Caco-2 (cell line): Measurements from ENCODE around the gene HES4. TPM values are rescaled to one million over a fixed set of nuclear protein-coding genes. Genes with fewer than 3 reads are reported as not detected.

Source experiments
- BruUV-seq: library from RNA; stranded (reverse); fragments of 400-500 nt; replicated peaks from 2 replicates; lab custom pipeline; 2021; lab: Mats Ljungman, UMichigan
- CTCF ChIA-PET: fragments of 300-600 bp; sonication (Branson Sonifier 250); formaldehyde crosslinking; loops from one replicate; lab custom pipeline; 2022; ENCODE audit warnings: antibody characterized with exemption; lab: Charles Lee
- POLR2A ChIA-PET: fragments of 300-600 bp; sonication (Branson Sonifier 250); formaldehyde crosslinking; loops from one replicate; lab custom pipeline; 2022; ENCODE audit warnings: antibody characterized with exemption; lab: Charles Lee
- DNase-seq, 2 experiments: peaks; one replicate each; pipeline versions ENCODE4 v3.0.0 to v3.0.0-alpha.2; 2020 to 2022
- H3K27me3 ChIP-seq: replicated peaks from 2 replicates; pipeline ENCODE4 v1.6.0; 2011; ENCODE audit warnings: low read length; ENCODE audit not compliant: control insufficient read depth, insufficient read depth
- H3K36me3 ChIP-seq: 2 replicates; pipeline ENCODE4 v1.5.1; 2011; ENCODE audit warnings: low read length; ENCODE audit not compliant: control insufficient read depth, insufficient read depth
- H3K4me1 ChIP-seq: fragments of 250-450 bp; sonication (Bioruptor Pico); 2 replicates; pipeline ENCODE4 v1.5.1; 2020; ENCODE audit warnings: mild to moderate bottlenecking
- H3K4me3 ChIP-seq: 2 replicates; pipeline ENCODE4 v1.5.1; 2011; ENCODE audit warnings: low read depth, mild to moderate bottlenecking, control low read depth, low read length
- H3K9me3 ChIP-seq: fragments of 250-450 bp; sonication (Bioruptor Pico); 2 replicates; pipeline ENCODE4 v1.5.1; 2020; ENCODE audit warnings: mild to moderate bottlenecking, moderate library complexity
- H3K27ac Mint-ChIP-seq: one replicate; pipeline ENCODE4 v1.8.0; 2022; ENCODE audit warnings: mixed read lengths; ENCODE audit not compliant: unreplicated experiment
- H3K27me3 Mint-ChIP-seq: one replicate; pipeline ENCODE4 v1.8.0; 2022; ENCODE audit warnings: mixed read lengths; ENCODE audit not compliant: insufficient read depth, unreplicated experiment
- H3K36me3 Mint-ChIP-seq: one replicate; pipeline ENCODE4 v1.8.0; 2022; ENCODE audit warnings: mild to moderate bottlenecking, mixed read lengths; ENCODE audit not compliant: insufficient read depth, unreplicated experiment
- H3K4me1 Mint-ChIP-seq: one replicate; pipeline ENCODE4 v1.8.0; 2022; ENCODE audit warnings: low read depth, mixed read lengths; ENCODE audit not compliant: unreplicated experiment
- H3K4me3 Mint-ChIP-seq: one replicate; pipeline ENCODE4 v1.8.0; 2022; ENCODE audit warnings: mild to moderate bottlenecking, moderate library complexity, mixed read lengths; ENCODE audit not compliant: unreplicated experiment
- H3K9me3 Mint-ChIP-seq: one replicate; pipeline ENCODE4 v1.8.0; 2022; ENCODE audit warnings: mixed read lengths; ENCODE audit not compliant: unreplicated experiment
- intact Hi-C: fragments of 100-400 bp; cut with micrococcal nuclease; formaldehyde crosslinking; loops from one replicate; pipeline ENCODE4 v1.10.0; 2022; ENCODE audit not compliant: unreplicated experiment
- total RNA-seq: library from RNA; stranded (reverse); gene quantifications from 2 replicates; pipeline ENCODE4 v1.2.3, GENCODE V29; 2022
- TF ChIP-seq, protein P1 (sequence below), 2 experiments: fragments of 200-600 bp in 1 of 2; IDR thresholded peaks; 1 replicate in 1 of 2; 2 replicates in 1 of 2; pipeline versions ENCODE4 v1.5.1 to v1.8.0; 2011 to 2022; ENCODE audit warnings: antibody characterized with exemption in 1 of 2, control low read depth in 1 of 2, inconsistent platforms in 1 of 2, low read depth in 1 of 2, low read length in 1 of 2, mild to moderate bottlenecking in 1 of 2, moderate library complexity in 1 of 2; ENCODE audit not compliant: insufficient read depth in 1 of 2, severe bottlenecking in 1 of 2, unreplicated experiment in 1 of 2

The HES4 gene
- total RNA-seq, 1 experiment from 2014 or later: 53.8 TPM

DNA sequence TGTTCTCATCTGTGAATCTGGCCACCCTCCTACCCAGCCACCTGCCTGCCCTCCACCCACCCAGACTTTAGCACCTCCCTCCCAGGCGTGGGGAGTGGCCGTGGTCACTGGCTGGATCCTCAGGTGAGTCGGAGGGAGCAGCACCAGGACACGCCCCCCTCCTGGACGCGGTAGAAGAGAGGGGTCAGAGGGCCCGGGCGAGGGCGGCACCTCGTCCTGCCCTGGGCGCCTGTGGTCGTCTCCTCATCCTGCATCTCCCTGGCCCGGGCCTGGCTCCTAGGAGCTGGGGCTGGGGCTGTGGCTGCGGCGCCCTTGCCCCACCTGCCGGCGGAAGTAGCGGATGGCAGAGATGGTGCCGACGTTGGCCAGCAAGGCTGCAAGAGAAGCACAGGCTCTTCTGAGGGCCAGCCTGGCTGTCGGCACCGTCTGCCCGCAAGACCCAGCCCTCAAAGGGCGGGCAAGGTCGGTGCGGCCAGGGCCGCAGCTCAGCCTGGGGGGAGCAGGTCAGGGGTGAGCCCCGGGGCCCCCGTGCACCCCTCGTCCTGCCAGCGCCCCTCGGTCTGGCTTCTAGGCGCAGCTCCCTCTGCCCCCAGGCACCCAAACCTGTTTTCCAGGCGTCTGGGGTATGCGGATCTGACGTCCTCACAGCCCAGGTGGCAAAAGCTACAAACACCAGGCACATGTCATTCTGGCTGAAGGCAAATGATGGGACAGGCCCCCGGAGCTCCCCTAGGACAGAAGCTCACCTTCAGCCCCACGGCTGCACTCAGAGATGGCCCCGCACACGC is 23.8 kb downstream of the HES4 start:
- Histone ChIP-seq H3K9me3 (no peaks in the 10 kb centered on the region), H3K36me3 (no peaks in the 10 kb centered on the region), H3K4me3 (peak overlapping the region; percentile 48), H3K4me1 (peaks cover 5% of the 10 kb centered on the region; the same call in 1 of the 2 replicates), H3K27me3 (no peaks in the 10 kb centered on the region)
- TF ChIP-seq, protein P1, sequence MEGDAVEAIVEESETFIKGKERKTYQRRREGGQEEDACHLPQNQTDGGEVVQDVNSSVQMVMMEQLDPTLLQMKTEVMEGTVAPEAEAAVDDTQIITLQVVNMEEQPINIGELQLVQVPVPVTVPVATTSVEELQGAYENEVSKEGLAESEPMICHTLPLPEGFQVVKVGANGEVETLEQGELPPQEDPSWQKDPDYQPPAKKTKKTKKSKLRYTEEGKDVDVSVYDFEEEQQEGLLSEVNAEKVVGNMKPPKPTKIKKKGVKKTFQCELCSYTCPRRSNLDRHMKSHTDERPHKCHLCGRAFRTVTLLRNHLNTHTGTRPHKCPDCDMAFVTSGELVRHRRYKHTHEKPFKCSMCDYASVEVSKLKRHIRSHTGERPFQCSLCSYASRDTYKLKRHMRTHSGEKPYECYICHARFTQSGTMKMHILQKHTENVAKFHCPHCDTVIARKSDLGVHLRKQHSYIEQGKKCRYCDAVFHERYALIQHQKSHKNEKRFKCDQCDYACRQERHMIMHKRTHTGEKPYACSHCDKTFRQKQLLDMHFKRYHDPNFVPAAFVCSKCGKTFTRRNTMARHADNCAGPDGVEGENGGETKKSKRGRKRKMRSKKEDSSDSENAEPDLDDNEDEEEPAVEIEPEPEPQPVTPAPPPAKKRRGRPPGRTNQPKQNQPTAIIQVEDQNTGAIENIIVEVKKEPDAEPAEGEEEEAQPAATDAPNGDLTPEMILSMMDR (IDR thresholded peaks at IDR 0.05; ENCODE audit: insufficient read depth in 1 of 2, low read depth in 1 of 2, low read length in 1 of 2, severe bottlenecking in 1 of 2, unreplicated experiment in 1 of 2): peak; percentile 45 to 48
- intact Hi-C loops: no loop called here
- DNase-seq: peak; percentile 82 to 87
- BruUV-seq: no TSS peak
- peak overlapping the region; percentile 4 for H3K27ac Mint-ChIP-seq
- ChIA-PET POLR2A (interaction anchor here (0.7 to 0.8 kb wide), 2 partner anchors 9 to 30 kb away, joined by 3 to 4 read pairs; partner anchors contain the start of gene PLEKHN1), CTCF (interaction anchor here (0.5 to 1.5 kb wide), 3 partner anchors 9 to 62 kb away, joined by 3 to 8 read pairs (median 5); partner anchors contain the start of gene PLEKHN1)
- peaks cover 9% of the 10 kb centered on the region for H3K36me3 Mint-ChIP-seq
- peaks cover 11% of the 10 kb centered on the region for H3K4me1 Mint-ChIP-seq
- no peaks in the 10 kb centered on the region for H3K27me3 Mint-ChIP-seq
- H3K9me3 Mint-ChIP-seq: no peaks in the 10 kb centered on the region
- peak overlapping the region; percentile 67 for H3K4me3 Mint-ChIP-seq

DNA sequence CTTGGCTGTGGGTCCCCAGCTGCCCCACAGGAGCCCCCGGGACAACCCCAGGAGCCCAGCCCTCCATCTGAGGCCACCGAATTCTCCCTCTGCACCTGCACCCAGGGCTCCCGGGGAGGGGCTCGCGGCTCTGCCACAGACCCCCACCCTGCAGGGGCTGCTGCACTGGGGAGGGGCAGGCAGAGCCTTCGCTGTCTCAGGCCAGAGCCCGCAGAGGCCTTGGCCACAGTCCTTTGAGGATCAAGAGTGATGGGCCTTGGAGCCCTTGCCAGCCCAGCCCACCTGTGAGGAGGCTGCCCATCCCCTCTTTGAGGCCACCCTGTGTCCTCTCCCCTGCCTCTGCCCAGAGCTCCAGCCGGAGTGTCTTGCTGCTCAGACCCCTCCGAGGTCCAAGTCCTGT is 24.5 kb downstream of the HES4 start:
- peak overlapping the region; percentile 67 for H3K4me3 Mint-ChIP-seq
- POLR2A ChIA-PET: no interaction called here

More for the DNA sequence above, 24.5 kb downstream of the HES4 start:
- CTCF ChIA-PET: interaction anchor here (0.7 to 1.5 kb wide), 2 partner anchors 8 to 42 kb away, joined by 3 to 8 read pairs; partner anchors contain the start of gene PLEKHN1
- Histone ChIP-seq H3K4me3 (peak overlapping the region; percentile 48; the same call in 1 of the 2 replicates), H3K36me3 (no peaks in the 10 kb centered on the region), H3K27me3 (no peaks in the 10 kb centered on the region), H3K4me1 (peaks cover 5% of the 10 kb centered on the region; the same call in 1 of the 2 replicates), H3K9me3 (no peaks in the 10 kb centered on the region)
- peak overlapping the region; percentile 4 for H3K27ac Mint-ChIP-seq
- peaks cover 11% of the 10 kb centered on the region for H3K4me1 Mint-ChIP-seq
- no TSS peak for BruUV-seq
- TF ChIP-seq, protein P1 (IDR thresholded peaks at IDR 0.05; ENCODE audit: insufficient read depth in 1 of 2, low read depth in 1 of 2, low read length in 1 of 2, severe bottlenecking in 1 of 2, unreplicated experiment in 1 of 2): no peak
- H3K27me3 Mint-ChIP-seq: no peaks in the 10 kb centered on the region
- intact Hi-C loops: no loop called here
- DNase-seq: no peak
- no peaks in the 10 kb centered on the region for H3K9me3 Mint-ChIP-seq
- peaks cover 9% of the 10 kb centered on the region for H3K36me3 Mint-ChIP-seq
